K562 (cell line): ENCODE data around the gene DDX18. TPM values are rescaled to one million over a fixed set of nuclear protein-coding genes. Genes with fewer than 3 reads are reported as not detected.

Source experiments
- ATAC-seq: fragments of 200-7000 bp; cut with Tn5 transposase; 3 replicates; pipeline ENCODE4 v1.9.1; 2020; ENCODE audit warnings: moderate library complexity
- BruUV-seq: library from RNA; stranded (reverse); fragments of 400-500 nt; replicated peaks from 2 replicates; lab custom pipeline; 2021; lab: Mats Ljungman, UMichigan
- CTCF ChIA-PET: fragments of 300-600 bp; formaldehyde crosslinking; extraction: SDS; loops from one replicate; lab custom pipeline; 2021; ENCODE audit warnings: low intra/inter-chr PET ratio; lab: Yijun Ruan, JAX
- POLR2A ChIA-PET: fragments of 300-600, 350-650 bp; sonication (Branson Sonifier 250); formaldehyde crosslinking; extraction: SDS; loops from one replicate; lab custom pipeline; 2021; ENCODE audit warnings: antibody characterized with exemption, inconsistent platforms; lab: Yijun Ruan, JAX
- DNase-seq, 4 experiments: peaks; one replicate each; pipeline versions ENCODE4 v3.0.0 to v3.0.0-alpha.2; 2011 to 2018; ENCODE audit warnings: low spot score in 3 of 4, mixed read lengths in 3 of 4; ENCODE audit errors: extremely low read depth in 1 of 4
- FAIRE-seq: peaks from 2 replicates; lab custom pipeline; 2011; peaks lifted over from hg19 to GRCh38; lab: Jason Lieb, UNC
- H2AFZ ChIP-seq: 2 replicates; pipeline ENCODE4 v1.6.0; 2011; ENCODE audit warnings: low read depth, low read length, control low read depth, inconsistent platforms
- H3K27ac ChIP-seq: fragments of 200-600 bp; 3 replicates; pipeline ENCODE4 v1.8.0; 2011; ENCODE audit warnings: low read depth, mild to moderate bottlenecking, control low read depth, inconsistent platforms, low read length, moderate library complexity, mixed read lengths; ENCODE audit errors: extremely low read depth
- H3K27me3 ChIP-seq, 2 experiments: fragments of 300-600 bp in 1 of 2; 2 replicates in 1 of 2; 3 replicates in 1 of 2; pipeline versions ENCODE4 v1.6.0 to v1.8.0; 2011; ENCODE audit warnings: inconsistent platforms in 2 of 2, low read length in 2 of 2, mild to moderate bottlenecking in 1 of 2, mixed read lengths in 1 of 2, moderate library complexity in 1 of 2; ENCODE audit not compliant: control insufficient read depth in 2 of 2, insufficient read depth in 2 of 2
- H3K36me3 ChIP-seq: fragments of 300-600 bp; 3 replicates; pipeline ENCODE4 v1.8.0; 2011; ENCODE audit warnings: mild to moderate bottlenecking, low read length, inconsistent platforms; ENCODE audit not compliant: control insufficient read depth, insufficient read depth
- H3K4me1 ChIP-seq, 2 experiments: fragments of 200-600 bp in 1 of 2; replicated peaks in 1 of 2; 2 replicates in 1 of 2; 3 replicates in 1 of 2; pipeline versions ENCODE4 v1.5.1 to v1.8.0; 2011; ENCODE audit warnings: inconsistent platforms in 2 of 2, low read length in 2 of 2, mild to moderate bottlenecking in 1 of 2, mixed read lengths in 1 of 2, moderate library complexity in 1 of 2; ENCODE audit not compliant: control insufficient read depth in 2 of 2, insufficient read depth in 2 of 2
- H3K4me2 ChIP-seq: 2 replicates; pipeline ENCODE4 v1.6.1; 2011; ENCODE audit warnings: low read length, control low read depth, inconsistent platforms, mixed read lengths; ENCODE audit not compliant: insufficient read depth
- H3K4me3 ChIP-seq: fragments of 200-600 bp; sonication (generic), shearing (Covaris generic); 2 replicates; pipeline ENCODE4 v1.5.1; 2016; ENCODE audit warnings: control low read depth, inconsistent platforms
- H3K79me2 ChIP-seq: fragments of 200-600 bp; 3 replicates; pipeline ENCODE4 v1.8.0; 2011; ENCODE audit warnings: low read length, inconsistent platforms; ENCODE audit not compliant: control insufficient read depth, insufficient read depth
- H3K9ac ChIP-seq, 2 experiments: 2 replicates each; pipeline versions ENCODE4 v1.6.0 to v1.6.1; 2011; ENCODE audit warnings: low read depth in 2 of 2, low read length in 2 of 2, control low read depth in 1 of 2, inconsistent platforms in 1 of 2, mild to moderate bottlenecking in 1 of 2, mixed read lengths in 1 of 2; ENCODE audit not compliant: insufficient read depth in 1 of 2
- H3K9me1 ChIP-seq: one replicate; pipeline ENCODE4 v1.6.0; 2011; ENCODE audit warnings: inconsistent platforms, mild to moderate bottlenecking, low read length, moderate library complexity; ENCODE audit not compliant: control insufficient read depth, insufficient read depth
- H3K9me3 ChIP-seq: replicated peaks from 2 replicates; pipeline ENCODE4 v1.5.1; 2011; ENCODE audit warnings: low read depth, low read length, inconsistent platforms; ENCODE audit not compliant: control insufficient read depth, insufficient read depth
- H4K20me1 ChIP-seq: replicated peaks from 2 replicates; pipeline ENCODE4 v1.6.1; 2011; ENCODE audit warnings: low read length, inconsistent platforms, mixed read lengths; ENCODE audit not compliant: control insufficient read depth, insufficient read depth
- MBD2 ChIP-seq: sonication (generic); IDR thresholded peaks from 2 replicates; pipeline ENCODE4 v1.6.1; 2016; ENCODE audit warnings: low read depth, borderline replicate concordance
- PTBP1 ChIP-seq: fragments of 200-400 bp; formaldehyde crosslinking; IDR thresholded peaks from 2 replicates; pipeline ENCODE4 v1.6.1; 2017; ENCODE audit warnings: low read depth, low read length
- PURB ChIP-seq: sonication (generic); formaldehyde crosslinking; IDR thresholded peaks from 2 replicates; pipeline ENCODE4 v1.9.0; 2021; ENCODE audit warnings: low read depth, mild to moderate bottlenecking, missing genetic modification reagents
- PYGO2 ChIP-seq: fragments of 450-650 bp; IDR thresholded peaks from 2 replicates; pipeline ENCODE4 v1.6.1; 2016; ENCODE audit warnings: mild to moderate bottlenecking, missing genetic modification characterization, moderate library complexity, missing compliant biosample characterization
- SAFB ChIP-seq: fragments of 200-400 bp; formaldehyde crosslinking; IDR thresholded peaks from 2 replicates; pipeline ENCODE4 v1.6.1; 2017; ENCODE audit warnings: low read depth, low read length, borderline replicate concordance
- TCF7 ChIP-seq: sonication (generic); IDR thresholded peaks from 2 replicates; pipeline ENCODE4 v1.6.1; 2016; ENCODE audit warnings: antibody characterized with exemption, borderline replicate concordance
- UBTF ChIP-seq, 2 experiments: IDR thresholded peaks; 2 replicates each; pipeline ENCODE4 v1.6.1; 2012; ENCODE audit warnings: improper control_type of control experiment in 2 of 2, low read depth in 2 of 2, low read length in 2 of 2, borderline replicate concordance in 1 of 2
- ZBTB1 ChIP-seq: sonication (generic); formaldehyde crosslinking; IDR thresholded peaks from 2 replicates; pipeline ENCODE4 v1.8.1; 2023; ENCODE audit warnings: missing genetic modification reagents, low read depth, mild to moderate bottlenecking, borderline replicate concordance
- ZBTB33 ChIP-seq: sonication (generic); formaldehyde crosslinking; IDR thresholded peaks from 2 replicates; pipeline ENCODE4 v1.8.1; 2023; ENCODE audit warnings: mild to moderate bottlenecking, missing genetic modification reagents
- ZNF124 ChIP-seq: sonication (generic); formaldehyde crosslinking; IDR thresholded peaks from 2 replicates; pipeline ENCODE4 v1.8.1; 2022; ENCODE audit warnings: missing genetic modification reagents
- ZNF146 ChIP-seq: IDR thresholded peaks from one replicate; pipeline ENCODE4 v1.6.1; 2018; ENCODE audit warnings: missing compliant biosample characterization; ENCODE audit not compliant: unreplicated experiment
- WGBS: fragments of 100-300 bp; shearing (Covaris generic); methylation state at CpG from one replicate; pipeline ENCODE4 v1.1.6; 2016; ENCODE audit warnings: low coverage, mixed read lengths; ENCODE audit not compliant: insufficient coverage; ENCODE audit errors: missing lambda C conversion rate; 5-methylcytosine and 5-hydroxymethylcytosine counted together
- in situ Hi-C: fragments of 300-500 bp; cut with MboI; formaldehyde crosslinking; loops from 4 replicates; pipeline ENCODE4 v1.15.0; 2018; ENCODE audit warnings: inconsistent platforms, mixed read lengths
- intact Hi-C: fragments of 100-400 bp; cut with micrococcal nuclease; formaldehyde crosslinking; loops from 2 replicates; pipeline ENCODE4 v1.14.2; 2022
- polyA plus RNA-seq, 8 experiments: library from polyadenylated mRNA; depleted of rRNA in 4 of 8; stranded (reverse) in 5 of 8; unstranded in 3 of 8; fragments of >200 nt; fragmentation: Nextera tagmentation in 2 of 8; fragmentation: Illumina TruSeq in 1 of 8; extraction: Ambion mirVana in 2 of 8; extraction: Trizol in 1 of 8; gene quantifications; 2 replicates each; pipeline versions ENCODE4 v1.2.1 to v1.2.3, GENCODE V29; 2011 to 2014; ENCODE audit warnings: inconsistent platforms in 1 of 8, missing spikeins in 1 of 8
- total RNA-seq, 7 experiments: library from RNA; depleted of rRNA in 6 of 7; stranded (reverse); fragments of >200 nt in 6 of 7; fragmentation: Illumina TruSeq in 2 of 7; extraction: Trizol in 2 of 7; gene quantifications; 2 replicates each; pipeline versions ENCODE4 v1.2.1 to v1.2.3, GENCODE V29; 2011 to 2021; ENCODE audit warnings: low replicate concordance in 1 of 7
- TF ChIP-seq, protein P1 (sequence below): sonication (generic); formaldehyde crosslinking; IDR thresholded peaks from 2 replicates; pipeline ENCODE4 v1.8.0; 2022; ENCODE audit warnings: mild to moderate bottlenecking, low read depth, missing genetic modification reagents
- TF ChIP-seq, protein P2 (sequence below), 2 experiments: fragments of 450-650 bp; IDR thresholded peaks; 2 replicates each; pipeline ENCODE4 v1.6.1; 2018; ENCODE audit warnings: mild to moderate bottlenecking in 2 of 2, low read depth in 1 of 2; ENCODE audit not compliant: partially characterized antibody in 2 of 2

DDX18 gene
- total and polyA plus RNA-seq, 9 of the 15 experiments (the other 6 are each of a cell fraction or from before 2014, with no cell fraction given) = 67.9 to 156 (median 116) TPM

DNA sequence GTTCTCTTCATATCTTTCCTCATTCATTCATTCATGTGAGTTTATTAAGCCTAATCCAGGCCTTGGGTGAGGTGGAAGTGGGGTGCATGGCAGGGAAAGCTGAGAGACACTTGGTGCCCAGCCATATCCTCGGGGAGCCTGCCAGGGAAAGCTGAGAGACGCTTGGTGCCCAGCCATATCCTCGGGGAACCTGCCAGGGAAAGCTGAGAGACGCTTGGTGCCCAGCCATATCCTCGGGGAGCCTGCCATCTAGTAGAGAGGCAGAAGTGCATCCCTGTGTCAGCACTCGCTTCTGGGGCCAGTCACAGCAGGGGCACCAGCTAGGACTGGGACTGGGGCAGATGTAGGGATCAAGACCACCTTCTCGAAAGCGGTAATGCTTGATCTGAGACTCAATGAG, 39.4 kb downstream of the DDX18 start:
- H3K79me2 ChIP-seq = no peaks in the 10 kb centered on the region
- intact Hi-C loops (no loop called here), in situ Hi-C loops (no loop called here)
- ChIA-PET POLR2A (no interaction called here), CTCF (no interaction called here)
- peaks cover 0 to under 1% of the 10 kb centered on the region in 2 experiments; a peak in 1 of 5 replicates for H3K4me1 ChIP-seq
- no peak for ATAC-seq
- H3K4me3 ChIP-seq = no peak overlapping the region
- FAIRE-seq = no peak
- DNase-seq = no peak
- BruUV-seq = no TSS peak
- peaks cover 9 to 15% of the 10 kb centered on the region in 2 experiments for H3K27me3 ChIP-seq
- no peaks in the 10 kb centered on the region for H4K20me1 ChIP-seq
- H3K4me2 ChIP-seq = no peak overlapping the region
- no peak overlapping the region for H3K9ac ChIP-seq
- no peaks in the 10 kb centered on the region for H3K9me1 ChIP-seq
- no peak overlapping the region for H3K27ac ChIP-seq
- H2AFZ ChIP-seq = no peak overlapping the region
- no peaks in the 10 kb centered on the region for H3K9me3 ChIP-seq
- WGBS = 0% methylated on average over 8 of the region's 8 CpGs
- no peaks in the 10 kb centered on the region for H3K36me3 ChIP-seq
- TF ChIP-seq MBD2 (no peak), ZNF146 (CRISPR knock-in tag) (no peak), SAFB (no peak), TCF7 (no peak), ZBTB33 (CRISPR knock-in tag) (no peak), ZBTB1 (CRISPR knock-in tag) (no peak), PTBP1 (no peak), PURB (no peak), PYGO2 (tag) (no peak), ZNF124 (CRISPR knock-in tag) (no peak), UBTF (IDR thresholded peaks at IDR 0.05; ENCODE audit: borderline replicate concordance in 1 of 2, low read depth in 2 of 2, low read length in 2 of 2) (no peak)
- TF ChIP-seq, protein P1, sequence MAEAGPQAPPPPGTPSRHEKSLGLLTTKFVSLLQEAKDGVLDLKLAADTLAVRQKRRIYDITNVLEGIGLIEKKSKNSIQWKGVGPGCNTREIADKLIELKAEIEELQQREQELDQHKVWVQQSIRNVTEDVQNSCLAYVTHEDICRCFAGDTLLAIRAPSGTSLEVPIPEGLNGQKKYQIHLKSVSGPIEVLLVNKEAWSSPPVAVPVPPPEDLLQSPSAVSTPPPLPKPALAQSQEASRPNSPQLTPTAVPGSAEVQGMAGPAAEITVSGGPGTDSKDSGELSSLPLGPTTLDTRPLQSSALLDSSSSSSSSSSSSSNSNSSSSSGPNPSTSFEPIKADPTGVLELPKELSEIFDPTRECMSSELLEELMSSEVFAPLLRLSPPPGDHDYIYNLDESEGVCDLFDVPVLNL (CRISPR knock-in tag) = no peak
- TF ChIP-seq, protein P2, sequence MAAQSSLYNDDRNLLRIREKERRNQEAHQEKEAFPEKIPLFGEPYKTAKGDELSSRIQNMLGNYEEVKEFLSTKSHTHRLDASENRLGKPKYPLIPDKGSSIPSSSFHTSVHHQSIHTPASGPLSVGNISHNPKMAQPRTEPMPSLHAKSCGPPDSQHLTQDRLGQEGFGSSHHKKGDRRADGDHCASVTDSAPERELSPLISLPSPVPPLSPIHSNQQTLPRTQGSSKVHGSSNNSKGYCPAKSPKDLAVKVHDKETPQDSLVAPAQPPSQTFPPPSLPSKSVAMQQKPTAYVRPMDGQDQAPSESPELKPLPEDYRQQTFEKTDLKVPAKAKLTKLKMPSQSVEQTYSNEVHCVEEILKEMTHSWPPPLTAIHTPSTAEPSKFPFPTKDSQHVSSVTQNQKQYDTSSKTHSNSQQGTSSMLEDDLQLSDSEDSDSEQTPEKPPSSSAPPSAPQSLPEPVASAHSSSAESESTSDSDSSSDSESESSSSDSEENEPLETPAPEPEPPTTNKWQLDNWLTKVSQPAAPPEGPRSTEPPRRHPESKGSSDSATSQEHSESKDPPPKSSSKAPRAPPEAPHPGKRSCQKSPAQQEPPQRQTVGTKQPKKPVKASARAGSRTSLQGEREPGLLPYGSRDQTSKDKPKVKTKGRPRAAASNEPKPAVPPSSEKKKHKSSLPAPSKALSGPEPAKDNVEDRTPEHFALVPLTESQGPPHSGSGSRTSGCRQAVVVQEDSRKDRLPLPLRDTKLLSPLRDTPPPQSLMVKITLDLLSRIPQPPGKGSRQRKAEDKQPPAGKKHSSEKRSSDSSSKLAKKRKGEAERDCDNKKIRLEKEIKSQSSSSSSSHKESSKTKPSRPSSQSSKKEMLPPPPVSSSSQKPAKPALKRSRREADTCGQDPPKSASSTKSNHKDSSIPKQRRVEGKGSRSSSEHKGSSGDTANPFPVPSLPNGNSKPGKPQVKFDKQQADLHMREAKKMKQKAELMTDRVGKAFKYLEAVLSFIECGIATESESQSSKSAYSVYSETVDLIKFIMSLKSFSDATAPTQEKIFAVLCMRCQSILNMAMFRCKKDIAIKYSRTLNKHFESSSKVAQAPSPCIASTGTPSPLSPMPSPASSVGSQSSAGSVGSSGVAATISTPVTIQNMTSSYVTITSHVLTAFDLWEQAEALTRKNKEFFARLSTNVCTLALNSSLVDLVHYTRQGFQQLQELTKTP (IDR thresholded peaks at IDR 0.05; ENCODE audit: low read depth in 1 of 2, partially characterized antibody in 2 of 2) = no peak
